Activated T-cell treated with anti-CD3 and anti-CD28 coated beads, Interleukin-2, amount 50 U/mL, for 4 hours (primary cell): ENCODE data around the gene PAPPA. TPM values are rescaled to one million over a fixed set of nuclear protein-coding genes. Genes with fewer than 3 reads are reported as not detected.

Experiments
- ATAC-seq, 2 donors: fragments of 200-7000 bp; cut with Tn5 transposase; one replicate each; pipeline ENCODE4 v1.10.0; 2021
- DNase-seq: peaks from one replicate; pipeline ENCODE4 v3.0.0-alpha.2; 2020
- H3K27me3 Mint-ChIP-seq: one replicate; pipeline ENCODE4 v1.8.0; 2021; ENCODE audit warnings: low read depth, mixed read lengths
- H3K36me3 Mint-ChIP-seq: one replicate; pipeline ENCODE4 v1.8.0; 2022; ENCODE audit warnings: mixed read lengths; ENCODE audit not compliant: insufficient read depth
- H3K4me1 Mint-ChIP-seq: one replicate; pipeline ENCODE4 v1.8.0; 2021; ENCODE audit warnings: low read depth, mixed read lengths
- H3K4me3 Mint-ChIP-seq: one replicate; pipeline ENCODE4 v1.8.0; 2021; ENCODE audit warnings: mild to moderate bottlenecking, moderate library complexity, mixed read lengths
- H3K9me3 Mint-ChIP-seq: one replicate; pipeline ENCODE4 v1.8.0; 2021; ENCODE audit warnings: mixed read lengths
- total RNA-seq, 3 donors: library from RNA; stranded (reverse); gene quantifications; one replicate each; pipeline ENCODE4 v1.2.1, GENCODE V29; 2021

Gene PAPPA
- total RNA-seq, 3 donors from 2014 or later = 0.22 to 0.28 TPM; not detected in 1

DNA sequence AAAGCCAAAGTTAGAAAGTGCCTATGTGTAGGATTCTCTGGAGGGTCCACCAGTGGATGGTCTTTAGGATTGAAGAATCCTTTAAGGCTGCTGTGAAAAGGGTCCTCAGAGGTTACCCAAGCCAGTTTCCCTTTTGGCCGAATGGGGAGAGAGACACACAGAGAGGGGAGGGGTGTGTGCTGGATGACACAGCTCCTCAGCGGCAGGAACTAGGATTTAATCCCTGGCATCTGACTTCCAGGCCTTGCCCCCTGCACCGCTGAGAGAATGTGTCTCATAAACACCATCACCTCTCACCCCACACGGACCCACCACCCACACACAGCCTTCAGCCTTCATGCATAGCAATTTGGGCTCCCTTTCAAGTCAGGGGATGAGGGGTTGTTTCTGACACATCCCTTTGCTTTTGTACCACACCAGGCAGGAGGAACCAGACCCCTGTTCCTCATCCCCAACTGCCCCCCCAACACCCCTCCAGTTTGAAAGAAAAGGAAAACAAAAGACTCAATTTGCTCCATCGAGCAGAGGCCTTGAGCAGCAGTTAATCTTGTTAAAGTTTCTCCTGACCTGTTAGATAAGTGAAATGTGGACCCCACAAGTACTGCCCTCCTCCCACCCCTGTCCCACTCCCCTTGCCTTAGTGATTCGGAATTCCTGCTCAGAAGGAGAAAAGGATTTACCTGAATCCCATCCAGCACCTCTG lies 4.0 kb downstream of the PAPPA start:
- Mint-ChIP-seq H3K9me3 (no peaks in the 10 kb centered on the region), H3K36me3 (no peaks in the 10 kb centered on the region), H3K4me1 (peaks cover 6% of the 10 kb centered on the region), H3K27me3 (peaks cover 69% of the 10 kb centered on the region), H3K4me3 (no peak overlapping the region)
- no peak for ATAC-seq
- no peak for DNase-seq

DNA sequence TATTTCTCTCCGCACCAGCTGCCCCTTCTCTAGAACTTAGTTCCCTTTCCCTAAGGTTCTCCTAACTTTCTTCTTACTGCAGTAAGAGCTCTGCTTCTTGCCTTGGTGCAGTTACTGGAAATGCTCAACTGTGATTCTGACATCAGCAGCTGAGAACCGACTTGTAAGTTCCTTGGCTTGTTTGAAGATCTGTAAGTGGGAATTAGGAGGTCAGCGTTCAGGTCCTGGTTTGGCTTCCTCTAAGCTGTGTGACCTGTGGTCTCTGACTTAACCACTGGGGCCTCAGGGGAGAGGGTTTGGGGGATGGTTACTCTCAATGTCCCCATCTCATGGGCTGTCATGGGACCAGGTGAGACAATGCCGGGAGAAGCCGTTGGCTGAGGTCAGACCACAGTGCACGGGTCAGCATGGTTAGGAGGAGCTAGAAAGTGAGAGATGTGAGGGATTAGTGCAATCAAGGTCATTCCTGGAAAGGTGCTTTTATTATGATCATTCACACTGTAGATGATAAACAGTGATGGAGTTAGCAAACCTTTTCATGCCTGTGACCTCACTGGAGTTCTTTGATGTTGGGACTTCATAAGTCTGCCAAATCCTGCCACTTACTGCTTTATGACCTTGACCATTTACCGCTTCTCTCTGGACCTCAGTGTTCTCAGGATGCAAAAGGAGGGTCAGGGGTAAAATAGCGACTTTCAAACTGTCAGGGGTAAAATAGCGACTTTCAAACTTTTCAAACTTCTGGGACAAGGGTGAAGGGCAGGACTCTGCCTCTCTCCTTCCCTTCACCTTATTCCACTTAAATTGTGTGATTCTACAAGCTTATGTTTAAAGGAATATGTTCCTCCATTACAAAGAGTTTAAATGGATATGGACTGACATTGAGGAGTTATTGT lies 7.3 kb downstream of the PAPPA start:
- no peaks in the 10 kb centered on the region for H3K36me3 Mint-ChIP-seq
- no peak for ATAC-seq
- no peak for DNase-seq

DNA sequence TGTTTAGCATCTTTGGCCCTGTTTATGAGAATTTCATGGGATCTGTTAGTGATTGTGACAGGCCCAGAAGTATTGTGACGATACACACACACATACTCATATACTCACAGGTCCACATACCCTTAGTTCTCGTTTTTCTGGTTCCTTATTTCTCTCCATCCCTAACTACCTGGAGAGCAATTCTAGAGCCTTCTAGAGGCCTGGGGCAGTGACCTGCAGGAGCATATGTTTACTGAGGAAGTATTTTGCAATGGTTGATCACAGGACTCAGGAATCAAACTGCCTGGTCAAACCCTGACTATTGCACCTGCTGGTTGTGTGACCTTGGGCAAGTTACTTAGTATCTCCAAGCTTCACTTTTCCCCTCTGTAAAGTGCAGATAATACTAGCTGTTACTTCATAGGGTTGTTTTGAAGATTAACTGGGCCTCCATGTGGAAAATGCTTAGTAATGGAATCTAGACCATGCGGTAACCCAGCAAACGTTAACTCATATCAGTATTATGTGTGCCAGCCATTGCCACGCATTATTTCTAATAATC lies 8.7 kb downstream of the PAPPA start:
- Mint-ChIP-seq H3K36me3 (no peaks in the 10 kb centered on the region), H3K4me1 (no peaks in the 10 kb centered on the region), H3K9me3 (no peaks in the 10 kb centered on the region), H3K4me3 (no peak overlapping the region), H3K27me3 (peaks cover 31% of the 10 kb centered on the region)
- ATAC-seq = no peak
- no peak for DNase-seq

More for the DNA sequence above, 7.3 kb downstream of the PAPPA start:
- Mint-ChIP-seq H3K27me3 (peaks cover 42% of the 10 kb centered on the region), H3K4me1 (peaks cover under 1% of the 10 kb centered on the region), H3K4me3 (no peak overlapping the region), H3K9me3 (no peaks in the 10 kb centered on the region)

DNA sequence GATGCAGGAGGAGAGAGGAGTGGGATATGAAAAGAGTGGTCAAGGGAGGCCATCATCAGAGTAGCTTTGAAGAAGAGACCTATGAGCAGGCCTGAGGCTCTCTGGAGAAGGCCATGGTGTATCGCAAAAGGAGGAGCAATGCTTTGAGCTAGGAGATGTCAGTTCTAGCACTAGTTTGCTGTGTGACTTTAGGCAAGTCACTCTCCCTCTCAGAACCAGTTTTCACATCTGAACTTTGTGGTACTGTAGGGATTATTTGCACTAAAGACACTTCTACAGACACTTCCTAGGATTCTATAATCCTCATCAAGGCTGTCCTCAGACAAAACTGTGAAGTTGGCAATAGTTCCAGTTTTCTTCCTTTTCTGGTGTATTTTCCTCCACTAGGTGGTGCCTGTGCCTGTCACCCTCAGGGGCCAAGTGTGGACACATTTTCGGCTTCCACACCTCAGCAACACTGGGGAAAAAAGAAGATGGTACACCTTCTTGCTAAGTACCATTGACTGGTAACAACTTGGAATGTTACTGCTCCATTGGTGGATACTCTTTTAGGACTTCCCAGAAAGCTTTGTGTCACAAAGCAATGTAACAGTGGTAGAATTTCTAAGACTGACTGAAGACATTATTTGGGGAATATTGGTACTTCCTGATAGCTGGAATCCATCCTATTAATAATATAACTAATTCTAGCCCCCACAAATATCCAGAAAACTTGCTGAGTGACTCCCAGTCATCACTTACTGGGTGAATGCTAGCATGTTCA lies 9.9 kb downstream of the PAPPA start:
- H3K27me3 Mint-ChIP-seq = peaks cover 22% of the 10 kb centered on the region
- H3K4me3 Mint-ChIP-seq = no peak overlapping the region
- no peaks in the 10 kb centered on the region for H3K9me3 Mint-ChIP-seq
- no peaks in the 10 kb centered on the region for H3K36me3 Mint-ChIP-seq
- H3K4me1 Mint-ChIP-seq = no peaks in the 10 kb centered on the region
- no peak for DNase-seq
- ATAC-seq = no peak

DNA sequence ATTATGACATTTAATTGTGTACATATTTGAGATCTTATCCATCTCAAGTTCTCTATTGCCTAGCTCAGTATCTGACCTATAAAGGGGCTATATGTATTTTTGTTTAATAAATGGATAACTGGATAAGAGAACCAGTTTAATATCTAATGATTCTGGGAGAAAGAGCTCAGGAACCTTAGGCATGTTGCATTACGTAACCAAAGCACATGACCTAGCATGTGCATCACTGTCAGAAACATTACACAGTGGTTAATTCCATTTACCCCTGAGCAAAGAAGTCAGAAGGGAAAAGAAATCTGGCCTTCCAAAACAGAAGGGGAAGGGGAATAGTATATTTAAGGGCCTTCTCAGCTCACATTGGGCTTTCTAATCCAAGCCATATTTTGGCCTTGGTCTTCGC lies 12.3 kb downstream of the PAPPA start:
- H3K9me3 Mint-ChIP-seq = no peaks in the 10 kb centered on the region
- H3K4me3 Mint-ChIP-seq = no peak overlapping the region
- no peak for ATAC-seq
- DNase-seq = no peak
- H3K27me3 Mint-ChIP-seq = peaks cover 9% of the 10 kb centered on the region
- H3K4me1 Mint-ChIP-seq = no peaks in the 10 kb centered on the region
- H3K36me3 Mint-ChIP-seq = no peaks in the 10 kb centered on the region

DNA sequence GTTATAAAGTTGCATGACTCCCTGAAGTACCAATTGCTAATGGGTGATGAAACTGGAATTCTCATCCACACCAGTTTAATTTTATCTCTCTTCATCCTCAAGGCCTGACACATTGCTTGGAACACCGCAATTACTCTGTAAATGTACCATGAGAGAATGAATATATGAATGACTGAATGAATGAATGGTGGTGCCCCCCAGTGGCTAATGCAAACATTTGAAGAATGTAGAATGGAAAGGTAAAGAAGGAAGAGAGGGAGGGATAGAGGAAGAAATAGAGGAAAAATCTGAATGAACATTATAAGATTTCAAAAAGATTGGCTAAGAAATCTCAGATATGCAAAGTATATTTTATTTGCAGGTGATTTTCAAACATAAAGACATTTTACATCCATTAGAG lies 13.1 kb downstream of the PAPPA start:
- Mint-ChIP-seq H3K9me3 (no peaks in the 10 kb centered on the region), H3K36me3 (no peaks in the 10 kb centered on the region)
- ATAC-seq = no peak

DNA sequence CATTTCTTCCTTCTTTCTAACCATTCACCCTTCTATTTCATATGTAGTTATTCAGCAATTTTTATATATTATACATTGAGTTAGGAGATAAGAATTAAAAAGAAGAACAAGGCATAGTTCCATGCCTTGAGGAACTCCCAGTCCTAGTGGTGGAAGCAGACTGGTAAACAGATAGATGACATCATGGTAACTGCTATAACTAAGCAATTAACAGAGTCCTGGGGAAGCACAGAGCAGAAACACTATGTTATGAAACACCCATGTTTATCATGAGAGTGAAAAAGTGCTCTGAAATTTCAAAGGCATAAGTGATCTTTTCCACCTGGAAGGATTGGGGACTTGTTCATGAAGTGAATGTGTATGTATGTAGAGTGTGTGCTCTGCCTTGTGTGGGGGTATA lies 14.6 kb downstream of the PAPPA start:
- Mint-ChIP-seq H3K4me3 (no peak overlapping the region), H3K36me3 (no peaks in the 10 kb centered on the region), H3K9me3 (no peaks in the 10 kb centered on the region), H3K27me3 (peaks cover 3% of the 10 kb centered on the region), H3K4me1 (no peaks in the 10 kb centered on the region)
- DNase-seq = no peak
- ATAC-seq = no peak

More for the DNA sequence above, 13.1 kb downstream of the PAPPA start:
- Mint-ChIP-seq H3K27me3 (peaks cover 3% of the 10 kb centered on the region), H3K4me3 (no peak overlapping the region), H3K4me1 (no peaks in the 10 kb centered on the region)
- no peak for DNase-seq

DNA sequence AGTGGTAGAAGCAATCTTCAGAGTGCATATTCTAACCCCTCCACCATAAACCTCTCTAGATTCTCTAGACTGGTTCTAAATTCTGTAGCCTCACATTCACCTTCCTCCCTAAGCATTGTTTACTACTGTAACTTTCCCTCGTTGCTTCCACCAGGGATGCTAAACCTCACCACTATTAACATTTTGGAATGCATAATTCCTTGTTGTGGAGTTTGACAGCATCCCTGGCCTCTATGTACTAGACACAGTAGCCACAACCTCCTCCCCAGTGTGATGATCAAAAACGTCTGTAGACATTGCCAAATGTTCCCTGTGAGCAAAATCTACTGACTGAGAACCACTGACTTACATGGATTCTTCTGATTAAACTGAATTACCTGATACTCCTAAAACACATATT lies 18.6 kb downstream of the PAPPA start:
- Mint-ChIP-seq H3K4me1 (no peaks in the 10 kb centered on the region), H3K9me3 (no peaks in the 10 kb centered on the region), H3K36me3 (no peaks in the 10 kb centered on the region), H3K4me3 (no peak overlapping the region), H3K27me3 (peaks cover 3% of the 10 kb centered on the region)
- DNase-seq (no peak), ATAC-seq (no peak)

DNA sequence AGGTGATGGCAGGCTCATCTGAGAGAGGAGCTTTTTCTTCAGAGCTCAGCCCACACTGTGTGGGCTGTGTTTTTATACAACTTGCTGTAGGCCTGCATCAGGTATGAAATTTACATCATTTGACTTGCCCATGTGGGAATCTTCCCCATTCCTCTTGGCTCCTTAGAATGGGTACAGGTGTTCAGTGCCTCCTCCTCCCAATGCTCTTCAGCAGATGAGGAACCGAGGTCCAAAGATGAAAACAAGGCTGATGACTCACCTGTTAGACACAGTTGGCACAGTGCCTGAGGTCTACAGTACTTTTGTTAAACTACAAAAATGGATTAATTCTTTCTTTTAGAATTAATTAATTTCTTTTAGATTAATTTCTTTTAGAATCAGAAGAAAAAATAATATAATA lies 20.8 kb downstream of the PAPPA start:
- ATAC-seq = no peak
- H3K36me3 Mint-ChIP-seq = no peaks in the 10 kb centered on the region
- no peaks in the 10 kb centered on the region for H3K9me3 Mint-ChIP-seq

DNA sequence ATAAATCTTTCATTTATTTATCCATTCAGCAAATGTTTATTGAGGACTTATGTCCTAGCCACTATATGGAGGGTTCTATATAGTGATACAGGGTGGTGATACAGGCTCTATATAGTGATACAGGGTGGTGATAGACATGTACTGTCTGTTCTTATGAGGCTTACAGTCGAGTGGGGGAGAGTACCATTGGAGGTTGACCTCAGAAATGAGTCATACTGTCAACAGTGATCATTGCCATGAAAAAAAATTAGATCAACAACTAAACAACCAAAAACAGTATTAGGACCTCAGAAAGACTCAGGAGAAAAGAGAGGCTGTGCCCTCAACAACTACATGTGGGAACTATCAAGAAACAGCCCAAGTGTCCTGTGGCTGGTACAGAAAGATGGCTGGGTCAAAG lies 22.0 kb downstream of the PAPPA start:
- H3K4me3 Mint-ChIP-seq = no peak overlapping the region
- ATAC-seq (no peak), DNase-seq (no peak)
- H3K9me3 Mint-ChIP-seq = no peaks in the 10 kb centered on the region
- H3K27me3 Mint-ChIP-seq = peaks cover 1% of the 10 kb centered on the region
- no peaks in the 10 kb centered on the region for H3K4me1 Mint-ChIP-seq
- H3K36me3 Mint-ChIP-seq = no peaks in the 10 kb centered on the region

More for the DNA sequence above, 20.8 kb downstream of the PAPPA start:
- Mint-ChIP-seq H3K4me1 (no peaks in the 10 kb centered on the region), H3K27me3 (peaks cover 3% of the 10 kb centered on the region), H3K4me3 (no peak overlapping the region)
- DNase-seq = no peak

DNA sequence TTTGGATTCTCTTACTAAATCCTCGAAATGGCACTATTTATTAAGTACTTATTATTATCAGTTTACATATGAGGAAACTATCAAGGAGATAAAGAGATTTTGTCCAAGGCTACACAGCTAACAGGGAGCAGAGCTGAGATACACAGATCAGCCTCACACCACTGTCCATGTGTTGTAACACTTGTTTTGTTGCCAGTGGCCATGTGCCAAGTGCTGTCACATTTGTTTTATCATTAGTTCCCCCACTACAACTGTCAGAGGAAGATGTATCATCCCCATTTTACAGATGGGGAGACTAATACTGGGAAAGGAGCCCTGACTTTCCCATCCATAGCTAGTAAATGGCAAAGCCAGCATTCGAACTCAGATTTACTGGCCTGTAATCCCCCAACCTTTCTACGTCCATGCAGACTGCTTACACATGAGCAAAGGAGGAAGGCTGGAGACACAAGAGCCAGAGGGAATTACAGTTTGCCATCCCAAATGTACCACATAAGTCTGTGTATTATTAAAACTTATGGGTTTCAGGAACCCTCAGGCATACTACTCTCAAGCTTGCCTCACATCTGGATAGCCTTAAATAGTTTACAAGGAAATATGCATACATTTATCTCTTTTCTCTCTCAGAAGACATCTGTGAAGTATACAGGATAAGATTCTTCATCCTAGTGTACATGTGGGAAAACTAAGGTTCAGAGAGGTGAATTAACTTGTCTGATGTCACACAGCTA lies 25.1 kb downstream of the PAPPA start:
- ATAC-seq (no peak), DNase-seq (no peak)
- Mint-ChIP-seq H3K4me1 (no peaks in the 10 kb centered on the region), H3K27me3 (no peaks in the 10 kb centered on the region), H3K9me3 (no peaks in the 10 kb centered on the region), H3K36me3 (no peaks in the 10 kb centered on the region), H3K4me3 (no peak overlapping the region)

DNA sequence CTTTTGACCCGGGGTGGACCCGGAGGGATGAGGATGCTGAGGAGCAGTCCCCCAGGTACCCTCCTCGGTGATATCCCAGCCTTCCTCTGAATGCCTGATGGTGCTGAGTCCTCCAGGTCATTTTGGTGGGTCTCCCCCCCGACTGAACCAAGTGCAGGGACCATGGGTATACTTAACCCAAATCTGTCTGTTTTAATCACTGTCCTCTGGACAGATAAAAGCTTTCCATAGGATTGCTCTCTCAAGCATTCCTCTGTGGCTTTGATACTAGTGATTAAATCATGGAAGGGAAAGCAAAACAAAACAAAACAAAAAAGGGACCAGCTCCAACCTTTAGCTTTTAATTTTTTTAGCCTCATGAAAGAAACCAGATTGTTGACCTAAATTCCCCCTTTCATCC lies 26.0 kb downstream of the PAPPA start:
- no peak for ATAC-seq
- H3K36me3 Mint-ChIP-seq = no peaks in the 10 kb centered on the region
- no peaks in the 10 kb centered on the region for H3K4me1 Mint-ChIP-seq
- H3K9me3 Mint-ChIP-seq = no peaks in the 10 kb centered on the region
- no peaks in the 10 kb centered on the region for H3K27me3 Mint-ChIP-seq
- DNase-seq = no peak
- no peak overlapping the region for H3K4me3 Mint-ChIP-seq

DNA sequence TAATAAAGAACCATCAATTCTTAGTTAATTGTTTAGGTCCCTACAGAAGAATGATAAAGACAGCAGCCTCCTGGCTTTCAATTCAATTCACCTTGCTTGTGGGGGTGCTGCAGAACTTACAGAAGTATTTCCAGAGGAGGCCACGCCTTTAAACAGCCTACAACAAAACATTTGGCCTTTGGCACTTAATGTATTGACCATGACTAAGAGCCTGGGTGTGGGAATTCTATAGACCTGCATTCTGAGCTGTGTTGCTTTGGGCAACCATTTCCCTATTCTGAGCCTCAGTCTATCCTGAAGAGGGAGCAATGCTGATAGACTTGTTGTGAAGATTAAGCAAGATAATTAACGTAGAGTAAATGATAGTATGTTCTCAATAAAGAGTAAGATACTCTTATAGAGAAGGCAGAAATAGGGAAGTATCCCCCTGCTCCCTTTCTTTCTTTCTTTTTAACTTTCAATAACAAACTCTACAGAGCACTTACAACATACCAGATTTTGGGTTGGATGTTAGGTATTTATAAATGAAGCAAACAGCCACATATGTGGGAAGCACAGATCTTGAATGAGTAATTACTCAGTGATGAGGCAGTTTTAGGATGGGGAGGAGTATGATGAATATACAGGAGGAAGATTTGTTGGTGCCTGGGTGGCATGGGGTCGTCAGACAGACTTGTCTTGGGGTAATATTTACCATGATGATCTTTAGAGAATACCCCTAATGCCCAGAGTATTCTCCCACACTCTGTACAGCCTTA lies 28.4 kb downstream of the PAPPA start:
- Mint-ChIP-seq H3K4me3 (no peak overlapping the region), H3K4me1 (no peaks in the 10 kb centered on the region), H3K9me3 (no peaks in the 10 kb centered on the region), H3K36me3 (no peaks in the 10 kb centered on the region), H3K27me3 (no peaks in the 10 kb centered on the region)
- no peak for ATAC-seq
- DNase-seq = no peak
